ENCODE results near the gene CCNL1. TPM values are rescaled to one million over a fixed set of nuclear protein-coding genes. Genes with fewer than 3 reads are reported as not detected.
A peak's percentile ranks its signal among the peaks of the same experiment; 100 is the strongest.

The CCNL1 gene
- total and polyA plus RNA-seq, 2 experiments from 2014 or later, result 125 to 300 TPM

- TF ChIP-seq CTCF (IDR thresholded peaks at IDR 0.05; ENCODE audit: poor library complexity), result no peak
- no peak for TF ChIP-seq EZH2 (IDR thresholded peaks at IDR 0.05; ENCODE audit: borderline replicate concordance)
- TF ChIP-seq EZH2phosphoT487 (IDR thresholded peaks at IDR 0.05; ENCODE audit: low read depth, severe bottlenecking, unreplicated experiment), result no peak
- WGBS (ENCODE audit: low lambda C conversion rate, missing lambda C conversion rate), result 78% methylated on average over 4 of the region's 4 CpGs
- Histone ChIP-seq H4K20me1 (ENCODE audit: insufficient read depth, poor library complexity, severe bottlenecking) (no peaks in the 10 kb centered on the region), H3K9me2 (replicated peaks; ENCODE audit: insufficient read depth) (no peaks in the 10 kb centered on the region), H3K36me3 (replicated peaks; ENCODE audit: insufficient read depth, low read depth) (no peaks in the 10 kb centered on the region), H3K27ac (no peak overlapping the region), H3K4me3 (no peak overlapping the region), H3K9me3 (ENCODE audit: low read depth) (no peaks in the 10 kb centered on the region), H3K27me3 (no peaks in the 10 kb centered on the region), H2AFZ (no peak overlapping the region), H3K4me1 (ENCODE audit: insufficient read depth) (peaks cover 38% of the 10 kb centered on the region), H3K4me2 (no peak overlapping the region), H3K79me2 (no peaks in the 10 kb centered on the region)
- no peak for DNase-seq (ENCODE audit: low spot score)
Observed at GRCh38 chr3:157117875-157118654, 41.9 kb downstream of the CCNL1 start.

GRCh38 chr3:157117206-157117605 is 42.7 kb downstream of the CCNL1 start:
- TF ChIP-seq EZH2phosphoT487 (IDR thresholded peaks at IDR 0.05; ENCODE audit: low read depth, severe bottlenecking, unreplicated experiment), result no peak
- TF ChIP-seq EZH2 (IDR thresholded peaks at IDR 0.05; ENCODE audit: borderline replicate concordance), result no peak
- no peak for TF ChIP-seq CTCF (IDR thresholded peaks at IDR 0.05; ENCODE audit: poor library complexity)
- H3K4me2 ChIP-seq, result no peak overlapping the region
- H3K9me2 ChIP-seq (replicated peaks; ENCODE audit: insufficient read depth), result no peaks in the 10 kb centered on the region
- peaks cover 36% of the 10 kb centered on the region for H3K4me1 ChIP-seq (ENCODE audit: insufficient read depth)
- no peak for DNase-seq (ENCODE audit: low spot score)
- no peaks in the 10 kb centered on the region for H3K27me3 ChIP-seq
- no peaks in the 10 kb centered on the region for H3K9me3 ChIP-seq (ENCODE audit: low read depth)
- no peak overlapping the region for H3K27ac ChIP-seq
- WGBS (ENCODE audit: low lambda C conversion rate, missing lambda C conversion rate), result 77% methylated on average over 3 of the region's 3 CpGs
- H3K36me3 ChIP-seq (replicated peaks; ENCODE audit: insufficient read depth, low read depth), result no peaks in the 10 kb centered on the region
- H4K20me1 ChIP-seq (ENCODE audit: insufficient read depth, poor library complexity, severe bottlenecking), result no peaks in the 10 kb centered on the region
- no peaks in the 10 kb centered on the region for H3K79me2 ChIP-seq
- H2AFZ ChIP-seq, result no peak overlapping the region
- no peak overlapping the region for H3K4me3 ChIP-seq

- Histone ChIP-seq H3K27ac (peak overlapping the region; percentile 93), H4K20me1 (ENCODE audit: insufficient read depth, poor library complexity, severe bottlenecking) (no peaks in the 10 kb centered on the region), H3K27me3 (no peaks in the 10 kb centered on the region), H3K4me2 (no peak overlapping the region), H3K36me3 (replicated peaks; ENCODE audit: insufficient read depth, low read depth) (no peaks in the 10 kb centered on the region), H3K4me1 (ENCODE audit: insufficient read depth) (peaks cover 34% of the 10 kb centered on the region), H3K9me3 (ENCODE audit: low read depth) (no peaks in the 10 kb centered on the region), H3K4me3 (no peak overlapping the region), H2AFZ (no peak overlapping the region), H3K79me2 (no peaks in the 10 kb centered on the region), H3K9me2 (replicated peaks; ENCODE audit: insufficient read depth) (no peaks in the 10 kb centered on the region)
- no peak for DNase-seq (ENCODE audit: low spot score)
- 86% methylated on average over 4 of the region's 4 CpGs for WGBS (ENCODE audit: low lambda C conversion rate, missing lambda C conversion rate)
- TF ChIP-seq EZH2phosphoT487 (IDR thresholded peaks at IDR 0.05; ENCODE audit: low read depth, severe bottlenecking, unreplicated experiment) (no peak), CTCF (IDR thresholded peaks at IDR 0.05; ENCODE audit: poor library complexity) (no peak)
Observed at GRCh38 chr3:157116017-157116416, 43.9 kb downstream of the CCNL1 start.

Data from hepatocyte (in vitro differentiated cells).